IMR-90 (cell line): ENCODE results near the gene RELN. TPM values are rescaled to one million over a fixed set of nuclear protein-coding genes. Genes with fewer than 3 reads are reported as not detected.

ENCODE experiments used
- ATAC-seq: fragments of 200-7000 bp; cut with Tn5 transposase; 2 replicates; pipeline ENCODE4 v1.9.1; 2020; ENCODE audit warnings: low read depth, mild to moderate bottlenecking, moderate library complexity
- BruUV-seq: library from RNA; stranded (reverse); fragments of 400-500 nt; replicated peaks from 2 replicates; lab custom pipeline; 2021; lab: Mats Ljungman, UMichigan
- CTCF ChIA-PET: fragments of 300-600 bp; formaldehyde crosslinking; extraction: SDS; loops from one replicate; lab custom pipeline; 2021; ENCODE audit warnings: antibody characterized with exemption; lab: Yijun Ruan, JAX
- POLR2A ChIA-PET: fragments of 300-600 bp; sonication (Branson Sonifier 250); formaldehyde crosslinking; loops from one replicate; lab custom pipeline; 2022; ENCODE audit warnings: antibody characterized with exemption; ENCODE audit not compliant: unreplicated experiment; lab: Charles Lee
- DNase-seq: peaks from one replicate; pipeline ENCODE4 v3.0.0; 2013
- H2AFZ ChIP-seq: replicated peaks from 2 replicates; pipeline ENCODE3; 2013; ENCODE audit warnings: low read length, mild to moderate bottlenecking; ENCODE audit not compliant: poor library complexity
- H2AK5ac ChIP-seq: 2 replicates; pipeline ENCODE4 v1.6.1; 2013; ENCODE audit warnings: low read depth, low read length, inconsistent platforms
- H2AK9ac ChIP-seq: replicated peaks from 2 replicates; pipeline ENCODE3; 2013; ENCODE audit warnings: mild to moderate bottlenecking, low read depth, low read length, moderate library complexity; ENCODE audit not compliant: poor library complexity
- H2BK120ac ChIP-seq: 2 replicates; pipeline ENCODE4 v1.6.1; 2013; ENCODE audit warnings: low read depth, low read length, inconsistent platforms
- H2BK15ac ChIP-seq: 3 replicates; pipeline ENCODE4 v1.6.1; 2013; ENCODE audit warnings: low read depth, low read length, inconsistent platforms
- H2BK20ac ChIP-seq: 2 replicates; pipeline ENCODE4 v1.6.1; 2013; ENCODE audit warnings: low read depth, mild to moderate bottlenecking, inconsistent platforms, low read length, moderate library complexity
- H2BK5ac ChIP-seq: 2 replicates; pipeline ENCODE4 v1.6.1; 2013; ENCODE audit warnings: mild to moderate bottlenecking, low read depth, low read length, inconsistent platforms; ENCODE audit not compliant: poor library complexity, severe bottlenecking
- H3K14ac ChIP-seq: replicated peaks from 2 replicates; pipeline ENCODE4 v1.6.1; 2013; ENCODE audit warnings: low read depth, low read length, inconsistent platforms
- H3K18ac ChIP-seq: 2 replicates; pipeline ENCODE4 v1.6.1; 2013; ENCODE audit warnings: low read depth, low read length, control low read depth
- H3K23ac ChIP-seq: 2 replicates; pipeline ENCODE4 v1.6.1; 2013; ENCODE audit warnings: low read depth, low read length, inconsistent platforms
- H3K27ac ChIP-seq: 2 replicates; pipeline ENCODE4 v1.5.1; 2013; ENCODE audit warnings: mild to moderate bottlenecking, control low read depth, low read length; ENCODE audit not compliant: insufficient read depth
- H3K27me3 ChIP-seq: 2 replicates; pipeline ENCODE4 v1.6.1; 2013; ENCODE audit warnings: low read length; ENCODE audit not compliant: control insufficient read depth, insufficient read depth
- H3K36me3 ChIP-seq: 2 replicates; pipeline ENCODE4 v1.6.1; 2013; ENCODE audit warnings: low read length, mixed read lengths; ENCODE audit not compliant: control insufficient read depth, insufficient read depth
- H3K4ac ChIP-seq: 2 replicates; pipeline ENCODE4 v1.6.1; 2013; ENCODE audit warnings: low read depth, low read length, inconsistent platforms
- H3K4me1 ChIP-seq: 2 replicates; pipeline ENCODE4 v1.6.1; 2013; ENCODE audit warnings: low read length, mixed read lengths; ENCODE audit not compliant: control insufficient read depth, insufficient read depth
- H3K4me2 ChIP-seq: 2 replicates; pipeline ENCODE4 v1.6.1; 2013; ENCODE audit warnings: low read depth, mild to moderate bottlenecking, control low read depth, low read length, moderate library complexity
- H3K4me3 ChIP-seq: 2 replicates; pipeline ENCODE4 v1.5.1; 2013; ENCODE audit warnings: low read depth, mild to moderate bottlenecking, control low read depth, low read length, moderate library complexity; ENCODE audit not compliant: insufficient read depth
- H3K56ac ChIP-seq: 2 replicates; pipeline ENCODE4 v1.6.1; 2013; ENCODE audit warnings: low read length, inconsistent platforms; ENCODE audit not compliant: insufficient read depth; ENCODE audit errors: extremely low read depth
- H3K79me1 ChIP-seq, 2 experiments: 2 replicates each; pipeline ENCODE4 v1.6.1; 2013; ENCODE audit warnings: low read length in 2 of 2, inconsistent platforms in 1 of 2, low read depth in 1 of 2
- H3K9ac ChIP-seq: 2 replicates; pipeline ENCODE4 v1.6.1; 2013; ENCODE audit warnings: low read depth, low read length, control low read depth
- H3K9me1 ChIP-seq: 2 replicates; pipeline ENCODE4 v1.6.1; 2013; ENCODE audit warnings: low read length, inconsistent platforms; ENCODE audit not compliant: insufficient read depth
- H3K9me3 ChIP-seq: 2 replicates; pipeline ENCODE4 v1.6.1; 2013; ENCODE audit warnings: low read length; ENCODE audit not compliant: control insufficient read depth, insufficient read depth
- H4K20me1 ChIP-seq: 2 replicates; pipeline ENCODE4 v1.6.1; 2013; ENCODE audit warnings: low read length, inconsistent platforms; ENCODE audit not compliant: insufficient read depth
- H4K5ac ChIP-seq: 2 replicates; pipeline ENCODE4 v1.6.1; 2013; ENCODE audit warnings: mild to moderate bottlenecking, low read depth, low read length, control low read depth
- H4K8ac ChIP-seq, 2 experiments: 2 replicates each; pipeline ENCODE4 v1.6.1; 2013; ENCODE audit warnings: low read depth in 2 of 2, low read length in 2 of 2, control low read depth in 1 of 2, inconsistent platforms in 1 of 2
- H4K91ac ChIP-seq: 2 replicates; pipeline ENCODE4 v1.6.1; 2013; ENCODE audit warnings: low read depth, low read length, inconsistent platforms; ENCODE audit not compliant: insufficient read depth
- BHLHE40 ChIP-seq: fragments of 150-350 bp; IDR thresholded peaks from 2 replicates; pipeline ENCODE4 v1.6.1; 2016; ENCODE audit warnings: mild to moderate bottlenecking, low read depth, low read length
- CHD1 ChIP-seq: IDR thresholded peaks from 2 replicates; pipeline ENCODE4 v1.6.1; 2012; ENCODE audit warnings: low read depth, low read length, improper control_type of control experiment
- CTCF ChIP-seq: conservative IDR thresholded peaks from 2 replicates; pipeline ENCODE4 v1.5.1; 2012; ENCODE audit warnings: mild to moderate bottlenecking, low read depth, low read length, improper control_type of control experiment
- ELK1 ChIP-seq: fragments of 150-350 bp; IDR thresholded peaks from 2 replicates; pipeline ENCODE4 v1.6.1; 2016; ENCODE audit warnings: low read depth, mild to moderate bottlenecking, low read length, moderate library complexity, borderline replicate concordance
- FOS ChIP-seq: fragments of 150-350 bp; IDR thresholded peaks from 2 replicates; pipeline ENCODE4 v1.6.1; 2016; ENCODE audit warnings: low read depth, low read length
- MAFK ChIP-seq: IDR thresholded peaks from 2 replicates; pipeline ENCODE4 v1.6.1; 2012; ENCODE audit warnings: low read depth, low read length, improper control_type of control experiment
- MAZ ChIP-seq: IDR thresholded peaks from 2 replicates; pipeline ENCODE4 v1.6.1; 2012; ENCODE audit warnings: low read depth, mild to moderate bottlenecking, low read length, improper control_type of control experiment, moderate library complexity, borderline replicate concordance
- MXI1 ChIP-seq: IDR thresholded peaks from 2 replicates; pipeline ENCODE4 v1.6.1; 2012; ENCODE audit warnings: low read depth, mild to moderate bottlenecking, low read length, moderate library complexity, borderline replicate concordance
- NFE2L2 ChIP-seq: fragments of 150-350 bp; IDR thresholded peaks from 2 replicates; pipeline ENCODE4 v1.6.1; 2016; ENCODE audit warnings: low read depth, mild to moderate bottlenecking, low read length
- POLR2A ChIP-seq: IDR thresholded peaks from 2 replicates; pipeline ENCODE4 v1.6.1; 2012; ENCODE audit warnings: mild to moderate bottlenecking, low read depth, low read length
- RAD21 ChIP-seq: IDR thresholded peaks from 2 replicates; pipeline ENCODE4 v1.6.1; 2012; ENCODE audit warnings: low read length, improper control_type of control experiment
- RCOR1 ChIP-seq: IDR thresholded peaks from 2 replicates; pipeline ENCODE4 v1.6.1; 2012; ENCODE audit warnings: mild to moderate bottlenecking, low read length, improper control_type of control experiment; ENCODE audit not compliant: insufficient replicate concordance
- RFX5 ChIP-seq: IDR thresholded peaks from 2 replicates; pipeline ENCODE4 v1.8.0; 2012; ENCODE audit warnings: low read depth, mild to moderate bottlenecking, low read length, moderate library complexity
- SMC3 ChIP-seq: fragments of 150-350 bp; IDR thresholded peaks from 2 replicates; pipeline ENCODE4 v1.6.1; 2016; ENCODE audit warnings: low read depth, mild to moderate bottlenecking, antibody characterized with exemption, low read length, moderate library complexity
- USF2 ChIP-seq: fragments of 150-350 bp; IDR thresholded peaks from 2 replicates; pipeline ENCODE4 v1.6.1; 2017; ENCODE audit warnings: mild to moderate bottlenecking, antibody characterized with exemption, low read length, low read depth
- WGBS, 2 experiments: methylation state at CpG; one replicate each; pipeline versions ENCODE4 v1.1.5 to v1.1.7; 2013; ENCODE audit warnings: missing lambda C conversion rate in 2 of 2; ENCODE audit not compliant: insufficient read length in 1 of 2; ENCODE audit errors: extremely low coverage in 2 of 2; 5-methylcytosine and 5-hydroxymethylcytosine counted together
- dilution Hi-C: fragments of 300-500 bp; cut with HindIII; formaldehyde crosslinking; loops from one replicate; pipeline ENCODE4 v1.14.3; 2018; ENCODE audit warnings: low sequenced_read_pairs; ENCODE audit not compliant: unreplicated experiment
- in situ Hi-C: fragments of 300-500 bp; cut with MboI; formaldehyde crosslinking; loops from 3 replicates; pipeline ENCODE4 v1.14.3; 2019; ENCODE audit warnings: low sequenced_read_pairs, inconsistent platforms, mixed read lengths
- intact Hi-C: fragments of 100-400 bp; cut with micrococcal nuclease; formaldehyde crosslinking; loops from 2 replicates; pipeline ENCODE4 v1.10.0; 2022
- polyA plus RNA-seq, 3 experiments: library from polyadenylated mRNA; depleted of rRNA; stranded (reverse); fragments of >200 nt; gene quantifications; 2 replicates each; pipeline ENCODE4 v1.2.3, GENCODE V29; 2012; ENCODE audit warnings: low replicate concordance in 1 of 3
- total RNA-seq: library from RNA; depleted of rRNA; stranded (reverse); fragments of >200 nt; gene quantifications from 2 replicates; pipeline ENCODE4 v1.2.3, GENCODE V29; 2012

Gene RELN
- total and polyA plus RNA-seq, 2 of the 4 experiments (the other 2 are of a cell fraction), result 14.7 to 23.7 TPM

GRCh38 chr7:103862302-103863035 is 127.0 kb downstream of the RELN start:
- peaks cover under 1% of the 10 kb centered on the region for H3K4me1 ChIP-seq
- H4K20me1 ChIP-seq, result no peaks in the 10 kb centered on the region
- no peak overlapping the region for H3K9ac ChIP-seq
- H4K5ac ChIP-seq, result no peak overlapping the region
- dilution Hi-C loops (no loop called here), in situ Hi-C loops (no loop called here), intact Hi-C loops (no loop called here)
- H2BK5ac ChIP-seq, result no peak overlapping the region
- no peak overlapping the region for H2AK9ac ChIP-seq
- H3K36me3 ChIP-seq, result no peaks in the 10 kb centered on the region
- ATAC-seq (no peak), DNase-seq (no peak)
- no peak overlapping the region for H3K14ac ChIP-seq
- no peak overlapping the region for H4K8ac ChIP-seq
- no peak overlapping the region for H3K18ac ChIP-seq
- no peak overlapping the region for H3K23ac ChIP-seq
- H3K9me1 ChIP-seq, result peaks cover 1% of the 10 kb centered on the region; the same call in 1 of the 2 replicates
- no peak overlapping the region for H3K4ac ChIP-seq
- no peak overlapping the region for H2AK5ac ChIP-seq
- no peak overlapping the region for H2AFZ ChIP-seq
- H2BK15ac ChIP-seq, result 0 out of 3 replicates have a peak overlapping the region, but pooled peaks have one; percentile 1
- H3K56ac ChIP-seq, result no peak overlapping the region
- WGBS, 2 experiments, result no CpG with 5 or more reads among the region's 4 CpGs
- no peaks in the 10 kb centered on the region for H3K9me3 ChIP-seq
- ChIA-PET CTCF (interaction anchor here (0.9 kb wide), 1 partner anchor 52 kb away, joined by 3 read pairs; no protein-coding TSS in a partner anchor), POLR2A (no interaction called here)
- H2BK20ac ChIP-seq, result no peak overlapping the region
- no peak overlapping the region for H3K4me3 ChIP-seq
- H3K79me1 ChIP-seq, result 0 out of 4 replicates have a peak, but pooled peaks cover 0 to 1% of the 10 kb centered on the region in 2 experiments
- no peaks in the 10 kb centered on the region for H3K27me3 ChIP-seq
- BruUV-seq, result no TSS peak
- H4K91ac ChIP-seq, result no peak overlapping the region
- no peak overlapping the region for H3K27ac ChIP-seq
- no peak overlapping the region for H2BK120ac ChIP-seq
- no peak overlapping the region for H3K4me2 ChIP-seq
- TF ChIP-seq ELK1 (no peak), CTCF (no peak), POLR2A (no peak), MAZ (no peak), USF2 (no peak), FOS (no peak), CHD1 (no peak), RCOR1 (no peak), NFE2L2 (no peak), MXI1 (no peak), RFX5 (no peak), MAFK (no peak), BHLHE40 (no peak), SMC3 (no peak), RAD21 (no peak)
